ENCODE data around the gene BAD. TPM values are rescaled to one million over a fixed set of nuclear protein-coding genes. Genes with fewer than 3 reads are reported as not detected.

BAD gene
- total and polyA plus RNA-seq, 2 of the 13 experiments (the other 11 are each of a cell fraction or from before 2014, with no cell fraction given): 17.9 to 28.5 TPM

DNA sequence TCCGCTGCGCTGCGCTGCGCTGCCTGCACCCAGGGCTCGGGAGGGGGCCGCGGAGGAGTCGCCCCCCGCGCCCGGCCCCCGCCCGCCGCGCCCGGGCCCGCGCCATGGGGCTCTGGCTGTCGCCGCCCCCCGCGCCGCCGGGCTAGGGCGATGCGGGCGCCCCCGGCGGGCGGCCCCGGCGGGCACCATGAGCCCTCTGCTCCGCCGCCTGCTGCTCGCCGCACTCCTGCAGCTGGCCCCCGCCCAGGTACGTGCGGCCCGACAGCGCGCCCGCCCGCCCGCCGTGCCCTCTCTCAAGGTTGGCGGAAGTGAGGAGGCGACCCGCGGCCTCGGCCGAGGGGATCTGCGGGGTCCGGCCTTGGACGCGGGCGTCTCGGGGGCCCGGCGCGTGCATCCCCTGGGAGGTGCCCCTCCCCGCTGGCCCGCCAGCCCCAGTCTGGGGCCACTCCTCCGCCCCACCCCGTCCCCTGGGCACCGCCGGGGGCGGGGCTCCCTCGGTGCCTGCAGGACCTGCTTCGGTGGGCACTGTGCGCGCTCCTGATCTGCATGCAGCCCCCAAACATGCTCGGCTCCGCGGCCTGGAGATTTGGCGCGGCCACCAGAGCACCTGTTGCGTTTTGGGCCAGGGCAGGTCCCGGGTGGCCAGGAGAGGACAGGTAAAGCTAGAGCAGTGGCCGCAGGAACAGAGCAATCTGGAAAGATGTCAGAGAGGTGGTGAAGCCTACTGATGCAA lies 49.7 kb downstream of the BAD start (continued):
- TF ChIP-seq, protein P1, sequence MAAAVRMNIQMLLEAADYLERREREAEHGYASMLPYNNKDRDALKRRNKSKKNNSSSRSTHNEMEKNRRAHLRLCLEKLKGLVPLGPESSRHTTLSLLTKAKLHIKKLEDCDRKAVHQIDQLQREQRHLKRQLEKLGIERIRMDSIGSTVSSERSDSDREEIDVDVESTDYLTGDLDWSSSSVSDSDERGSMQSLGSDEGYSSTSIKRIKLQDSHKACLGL (CRISPR knock-in tag; IDR thresholded peaks at IDR 0.05): peak; percentile 58; the same call in 1 of the 2 replicates
- TF ChIP-seq ZNF350 (CRISPR knock-in tag; IDR thresholded peaks at IDR 0.05; ENCODE audit: borderline replicate concordance, low read depth) (no peak), PPARG (CRISPR knock-in tag; conservative IDR thresholded peaks at IDR 0.05) (0 out of 2 replicates have a peak, but pooled peaks have one; percentile 30), CENPT (CRISPR knock-in tag; IDR thresholded peaks at IDR 0.05; ENCODE audit: low read depth) (no peak), RBFOX2 (IDR thresholded peaks at IDR 0.05; ENCODE audit: low read depth, low read length) (peak; percentile 56), ZNF510 (CRISPR knock-in tag; IDR thresholded peaks at IDR 0.05; ENCODE audit: low read depth) (no peak), HDAC1 (CRISPR knock-in tag; IDR thresholded peaks at IDR 0.05) (no peak), ZNF839 (CRISPR knock-in tag; IDR thresholded peaks at IDR 0.05; ENCODE audit: borderline replicate concordance) (no peak), SAP130 (CRISPR knock-in tag; IDR thresholded peaks at IDR 0.05; ENCODE audit: low read depth) (peak; percentile 81), PRMT3 (CRISPR knock-in tag; IDR thresholded peaks at IDR 0.05; ENCODE audit: borderline replicate concordance, low read depth) (no peak), SKI (IDR thresholded peaks at IDR 0.05; ENCODE audit: partially characterized antibody) (peak; percentile 44)
- TF ChIP-seq, protein P2, sequence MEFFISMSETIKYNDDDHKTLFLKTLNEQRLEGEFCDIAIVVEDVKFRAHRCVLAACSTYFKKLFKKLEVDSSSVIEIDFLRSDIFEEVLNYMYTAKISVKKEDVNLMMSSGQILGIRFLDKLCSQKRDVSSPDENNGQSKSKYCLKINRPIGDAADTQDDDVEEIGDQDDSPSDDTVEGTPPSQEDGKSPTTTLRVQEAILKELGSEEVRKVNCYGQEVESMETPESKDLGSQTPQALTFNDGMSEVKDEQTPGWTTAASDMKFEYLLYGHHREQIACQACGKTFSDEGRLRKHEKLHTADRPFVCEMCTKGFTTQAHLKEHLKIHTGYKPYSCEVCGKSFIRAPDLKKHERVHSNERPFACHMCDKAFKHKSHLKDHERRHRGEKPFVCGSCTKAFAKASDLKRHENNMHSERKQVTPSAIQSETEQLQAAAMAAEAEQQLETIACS (CRISPR knock-in tag; IDR thresholded peaks at IDR 0.05): no peak
- TF ChIP-seq, protein P3, sequence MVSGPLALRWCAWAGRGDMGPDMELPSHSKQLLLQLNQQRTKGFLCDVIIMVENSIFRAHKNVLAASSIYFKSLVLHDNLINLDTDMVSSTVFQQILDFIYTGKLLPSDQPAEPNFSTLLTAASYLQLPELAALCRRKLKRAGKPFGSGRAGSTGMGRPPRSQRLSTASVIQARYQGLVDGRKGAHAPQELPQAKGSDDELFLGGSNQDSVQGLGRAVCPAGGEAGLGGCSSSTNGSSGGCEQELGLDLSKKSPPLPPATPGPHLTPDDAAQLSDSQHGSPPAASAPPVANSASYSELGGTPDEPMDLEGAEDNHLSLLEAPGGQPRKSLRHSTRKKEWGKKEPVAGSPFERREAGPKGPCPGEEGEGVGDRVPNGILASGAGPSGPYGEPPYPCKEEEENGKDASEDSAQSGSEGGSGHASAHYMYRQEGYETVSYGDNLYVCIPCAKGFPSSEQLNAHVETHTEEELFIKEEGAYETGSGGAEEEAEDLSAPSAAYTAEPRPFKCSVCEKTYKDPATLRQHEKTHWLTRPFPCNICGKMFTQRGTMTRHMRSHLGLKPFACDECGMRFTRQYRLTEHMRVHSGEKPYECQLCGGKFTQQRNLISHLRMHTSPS (CRISPR knock-in tag; IDR thresholded peaks at IDR 0.05; ENCODE audit: low read depth): peak; percentile 83
